Activated CD4-positive, alpha-beta T cell treated with anti-CD3 and anti-CD28 coated beads for 36 hours (primary cell): Measurements from ENCODE around the gene HOXA7. TPM values are rescaled to one million over a fixed set of nuclear protein-coding genes. Genes with fewer than 3 reads are reported as not detected.

Source experiments
- ATAC-seq: fragments of 200-7000 bp; cut with Tn5 transposase; one replicate; pipeline ENCODE4 v1.10.0; 2021; ENCODE audit warnings: mild to moderate bottlenecking, moderate library complexity
- CTCF ChIA-PET: fragments of 350-600 bp; sonication (Branson Sonifier 250); formaldehyde crosslinking; loops from one replicate; lab custom pipeline; 2021; ENCODE audit warnings: antibody characterized with exemption; lab: Charles Lee
- POLR2A ChIA-PET: fragments of 350-600 bp; sonication (Branson Sonifier 250); formaldehyde crosslinking; loops from one replicate; lab custom pipeline; 2021; ENCODE audit warnings: antibody characterized with exemption, inconsistent platforms; lab: Charles Lee
- DNase-seq: peaks from one replicate; pipeline ENCODE4 v3.0.0-alpha.2; 2020
- H3K27ac Mint-ChIP-seq: one replicate; pipeline ENCODE4 v1.8.0; 2021; ENCODE audit warnings: mixed read lengths
- H3K27me3 Mint-ChIP-seq: one replicate; pipeline ENCODE4 v1.8.0; 2021; ENCODE audit warnings: mixed read lengths
- H3K36me3 Mint-ChIP-seq: one replicate; pipeline ENCODE4 v1.8.0; 2021; ENCODE audit warnings: low read depth, mixed read lengths
- H3K4me1 Mint-ChIP-seq: one replicate; pipeline ENCODE4 v1.8.0; 2021; ENCODE audit warnings: mixed read lengths
- H3K4me3 Mint-ChIP-seq: one replicate; pipeline ENCODE4 v1.8.0; 2021; ENCODE audit warnings: mild to moderate bottlenecking, moderate library complexity, mixed read lengths
- H3K9me3 Mint-ChIP-seq: one replicate; pipeline ENCODE4 v1.8.0; 2021; ENCODE audit warnings: low read depth, mixed read lengths
- intact Hi-C, 2 experiments: fragments of 100-400 bp; cut with DNase I in 1 of 2; cut with micrococcal nuclease in 1 of 2; formaldehyde crosslinking; loops; one replicate each; pipeline versions ENCODE4 v1.14.2 to v1.15.1; 2022 to 2024; cut with DNase I, micrococcal nuclease
- total RNA-seq, 2 experiments: library from RNA; stranded (reverse); gene quantifications; one replicate each; pipeline ENCODE4 v1.2.3, GENCODE V29; 2021

Gene HOXA7
- total RNA-seq, 2 experiments from 2014 or later: not detected

DNA sequence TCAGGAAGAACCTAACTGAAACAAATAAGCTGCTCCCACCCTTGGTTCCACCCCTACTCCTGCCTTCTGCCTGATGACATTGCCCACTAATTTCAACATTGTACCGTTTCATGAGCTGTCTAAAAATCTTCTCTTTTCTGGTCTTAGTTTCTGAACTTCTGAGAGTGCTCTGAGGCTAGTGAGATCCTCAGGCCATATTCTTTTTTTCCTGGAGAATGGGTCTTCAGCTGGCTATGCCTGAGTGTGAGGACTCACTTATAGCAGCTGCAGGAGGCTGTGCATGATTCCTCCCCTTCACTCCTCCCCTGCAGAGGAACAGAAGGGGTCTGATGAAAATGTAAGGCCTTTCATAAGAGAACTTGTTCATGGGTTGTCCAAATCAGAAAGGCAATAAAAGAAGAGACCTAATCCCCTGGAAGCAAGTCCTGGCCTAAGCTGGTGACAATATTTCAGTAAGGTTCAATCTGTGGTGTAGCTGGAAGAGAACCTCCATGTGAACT lies 37.0 kb downstream of the HOXA7 start:
- Mint-ChIP-seq H3K4me1 (no peaks in the 10 kb centered on the region), H3K27ac (no peak overlapping the region), H3K27me3 (peaks cover 6% of the 10 kb centered on the region), H3K9me3 (no peaks in the 10 kb centered on the region), H3K36me3 (no peaks in the 10 kb centered on the region), H3K4me3 (no peak overlapping the region)
- ChIA-PET CTCF (interaction anchor here (0.7 kb wide), 1 partner anchor 22 kb away, joined by 3 read pairs; no protein-coding TSS in a partner anchor), POLR2A (no interaction called here)
- DNase-seq (no peak), ATAC-seq (no peak)
- intact Hi-C loops: no loop called here

DNA sequence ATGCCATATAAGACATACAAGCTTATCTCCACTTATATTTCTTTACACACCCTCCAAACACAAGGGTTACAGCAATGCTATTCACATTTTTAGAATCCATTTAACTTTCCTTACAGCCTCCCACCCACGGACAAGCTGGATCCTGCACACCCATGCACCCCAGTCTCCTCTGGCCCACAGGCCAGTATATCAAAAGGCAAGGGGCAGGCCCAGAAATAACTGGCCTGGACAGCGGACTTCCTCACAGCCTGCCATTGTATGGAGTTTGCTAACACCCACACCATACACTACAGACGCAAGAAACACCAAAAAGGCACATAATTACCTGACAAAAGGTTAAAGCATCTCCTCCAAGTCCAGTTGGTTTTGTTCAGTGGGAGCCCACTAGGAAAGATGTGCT lies 37.9 kb downstream of the HOXA7 start:
- CTCF ChIA-PET: interaction anchor here (0.6 to 0.7 kb wide), 2 partner anchors 8 to 261 kb away, joined by 3 to 4 read pairs; no protein-coding TSS in a partner anchor
- POLR2A ChIA-PET: no interaction called here
- DNase-seq (no peak), ATAC-seq (no peak)
- no peak overlapping the region for H3K4me3 Mint-ChIP-seq
- no peaks in the 10 kb centered on the region for H3K9me3 Mint-ChIP-seq
- H3K27me3 Mint-ChIP-seq: peaks cover 4% of the 10 kb centered on the region
- H3K27ac Mint-ChIP-seq: no peak overlapping the region
- no peaks in the 10 kb centered on the region for H3K4me1 Mint-ChIP-seq
- H3K36me3 Mint-ChIP-seq: no peaks in the 10 kb centered on the region
- intact Hi-C loops: no loop called here

DNA sequence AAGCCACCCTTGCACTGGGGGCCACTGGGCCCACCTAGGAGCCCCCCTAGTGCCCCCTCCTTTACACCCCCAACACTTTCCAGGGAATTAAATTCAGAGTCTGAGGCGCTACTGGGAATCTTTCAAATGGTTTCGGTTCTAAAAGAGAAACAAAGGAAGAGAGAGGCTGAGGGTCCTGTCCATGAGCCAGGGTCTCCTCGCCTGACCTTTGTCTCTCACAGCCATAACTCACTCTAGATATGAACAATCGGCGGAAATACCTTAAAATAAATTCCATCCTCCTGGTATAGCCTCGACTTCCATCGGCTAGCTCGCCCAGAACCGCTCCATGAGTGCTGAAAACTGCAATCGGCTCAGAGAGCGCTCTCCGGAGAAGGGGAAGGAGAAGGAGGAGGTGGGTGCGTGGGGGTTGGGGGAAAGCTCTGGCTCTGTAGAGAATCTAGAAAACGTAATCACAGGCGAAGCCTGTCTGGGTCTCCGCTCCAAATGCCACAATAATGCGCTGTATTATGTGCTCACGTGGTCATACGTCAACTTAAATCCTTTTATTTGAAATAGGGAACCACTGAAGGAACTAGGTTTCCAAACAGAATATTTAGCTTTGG lies 38.5 kb downstream of the HOXA7 start:
- CTCF ChIA-PET: interaction anchor here (0.6 to 0.7 kb wide), 2 partner anchors 9 to 261 kb away, joined by 3 to 4 read pairs; no protein-coding TSS in a partner anchor
- POLR2A ChIA-PET: no interaction called here
- Mint-ChIP-seq H3K4me1 (no peaks in the 10 kb centered on the region), H3K9me3 (no peaks in the 10 kb centered on the region), H3K27me3 (peaks cover 6% of the 10 kb centered on the region), H3K4me3 (no peak overlapping the region), H3K36me3 (no peaks in the 10 kb centered on the region), H3K27ac (no peak overlapping the region)
- ATAC-seq: no peak
- no peak for DNase-seq
- intact Hi-C loops: no loop called here

DNA sequence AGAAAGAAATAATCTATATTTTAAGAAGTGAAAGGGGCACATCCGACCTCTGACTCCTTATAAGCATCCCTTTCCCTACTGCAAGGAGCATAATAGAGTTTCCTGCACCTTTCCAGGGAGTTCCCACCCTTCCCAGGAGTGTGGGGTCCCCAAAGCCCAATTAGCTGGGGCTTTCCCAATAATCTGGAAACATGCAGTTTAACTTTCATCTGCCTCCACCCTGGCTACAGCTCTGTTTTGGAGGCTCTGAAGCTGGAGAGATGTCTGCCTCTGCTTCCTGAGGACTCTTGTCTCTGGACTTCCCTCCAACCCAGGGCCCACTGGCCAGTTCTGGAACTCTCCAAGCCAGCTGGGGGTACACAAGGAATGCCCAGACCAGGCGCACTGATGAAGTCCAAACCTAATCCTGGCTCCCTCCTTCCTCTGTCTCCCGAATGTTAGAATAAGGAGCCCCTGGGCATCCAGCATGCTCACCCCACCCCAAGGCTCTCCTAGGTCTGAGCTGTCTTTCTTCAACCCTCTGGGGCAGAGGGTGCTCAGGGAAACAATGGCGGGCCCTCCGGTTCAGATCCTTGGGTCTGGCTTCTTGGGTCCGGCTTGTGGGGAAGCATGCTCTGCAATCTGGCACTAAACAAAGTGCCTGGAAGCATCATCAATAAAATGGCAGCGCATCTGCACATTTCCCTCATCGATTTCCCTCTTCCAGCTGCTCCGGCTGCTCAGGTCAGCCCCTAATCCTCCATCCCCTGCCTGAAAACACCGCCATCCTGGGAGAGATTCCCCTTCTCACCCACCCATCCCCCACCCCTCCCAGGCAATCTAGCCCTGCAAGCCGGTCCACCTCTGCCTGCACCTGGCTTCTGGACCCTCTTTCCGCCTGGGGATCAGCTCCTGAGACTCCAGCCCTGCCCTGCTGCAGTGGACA lies 39.3 kb downstream of the HOXA7 start:
- Mint-ChIP-seq H3K9me3 (no peaks in the 10 kb centered on the region), H3K4me1 (no peaks in the 10 kb centered on the region), H3K36me3 (no peaks in the 10 kb centered on the region), H3K4me3 (no peak overlapping the region), H3K27ac (no peak overlapping the region), H3K27me3 (peaks cover 6% of the 10 kb centered on the region)
- no peak for DNase-seq
- POLR2A ChIA-PET: no interaction called here
- no peak for ATAC-seq
- intact Hi-C loops: no loop called here
- CTCF ChIA-PET: no interaction called here

DNA sequence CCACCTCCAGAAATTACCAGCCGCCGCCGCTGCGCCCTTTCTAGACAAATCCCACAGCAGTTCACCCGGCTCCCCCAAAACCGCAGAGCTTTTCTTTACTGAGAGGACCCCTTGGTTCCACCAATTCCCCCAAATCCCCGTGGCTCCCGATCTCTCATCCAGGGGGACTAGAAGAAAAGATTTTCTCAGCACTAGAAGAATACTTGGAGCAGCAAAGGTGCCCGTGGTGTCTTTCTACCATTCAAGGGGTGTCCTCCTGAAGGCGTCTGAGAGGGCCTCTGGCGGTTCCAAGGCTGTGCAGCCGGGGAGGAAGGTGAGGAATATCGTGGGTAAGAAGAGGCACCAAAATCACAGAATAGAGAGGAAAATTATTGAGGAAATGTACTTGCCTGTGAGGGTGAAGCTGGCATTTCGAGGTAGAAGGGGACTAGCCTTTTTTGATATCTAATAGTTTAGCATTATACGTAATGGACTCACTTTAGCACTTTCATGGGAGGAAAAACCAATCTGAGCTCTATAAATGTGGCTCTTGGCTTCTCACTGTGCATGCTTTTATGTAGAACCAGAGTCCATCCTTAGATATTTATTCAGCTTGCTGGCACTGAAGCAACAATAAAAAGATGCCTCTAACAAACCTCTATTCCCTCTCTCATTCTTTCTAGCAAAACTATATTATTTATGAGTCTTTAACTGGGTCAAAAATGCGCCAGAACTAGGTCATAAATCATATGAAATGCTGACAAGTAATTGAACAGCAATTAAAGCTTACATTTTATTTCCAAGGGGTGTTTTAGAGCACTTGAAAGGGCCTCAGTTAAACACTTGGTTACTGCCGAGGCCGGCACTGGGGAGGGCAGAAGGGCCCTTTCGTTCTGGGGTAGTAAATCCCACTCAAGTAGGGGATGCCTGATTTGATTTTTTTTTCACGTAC lies 40.2 kb downstream of the HOXA7 start:
- DNase-seq: no peak
- POLR2A ChIA-PET: interaction anchor here (0.6 kb wide), 1 partner anchor 762 kb away, joined by 5 read pairs; no protein-coding TSS in a partner anchor
- H3K27me3 Mint-ChIP-seq: peaks cover 9% of the 10 kb centered on the region
- H3K9me3 Mint-ChIP-seq: no peaks in the 10 kb centered on the region
- no peaks in the 10 kb centered on the region for H3K4me1 Mint-ChIP-seq
- H3K36me3 Mint-ChIP-seq: no peaks in the 10 kb centered on the region
- H3K27ac Mint-ChIP-seq: no peak overlapping the region
- CTCF ChIA-PET: interaction anchor here (0.8 kb wide), 1 partner anchor 42 kb away, joined by 8 read pairs; no protein-coding TSS in a partner anchor
- intact Hi-C loops: no loop called here
- no peak for ATAC-seq
- H3K4me3 Mint-ChIP-seq: no peak overlapping the region

DNA sequence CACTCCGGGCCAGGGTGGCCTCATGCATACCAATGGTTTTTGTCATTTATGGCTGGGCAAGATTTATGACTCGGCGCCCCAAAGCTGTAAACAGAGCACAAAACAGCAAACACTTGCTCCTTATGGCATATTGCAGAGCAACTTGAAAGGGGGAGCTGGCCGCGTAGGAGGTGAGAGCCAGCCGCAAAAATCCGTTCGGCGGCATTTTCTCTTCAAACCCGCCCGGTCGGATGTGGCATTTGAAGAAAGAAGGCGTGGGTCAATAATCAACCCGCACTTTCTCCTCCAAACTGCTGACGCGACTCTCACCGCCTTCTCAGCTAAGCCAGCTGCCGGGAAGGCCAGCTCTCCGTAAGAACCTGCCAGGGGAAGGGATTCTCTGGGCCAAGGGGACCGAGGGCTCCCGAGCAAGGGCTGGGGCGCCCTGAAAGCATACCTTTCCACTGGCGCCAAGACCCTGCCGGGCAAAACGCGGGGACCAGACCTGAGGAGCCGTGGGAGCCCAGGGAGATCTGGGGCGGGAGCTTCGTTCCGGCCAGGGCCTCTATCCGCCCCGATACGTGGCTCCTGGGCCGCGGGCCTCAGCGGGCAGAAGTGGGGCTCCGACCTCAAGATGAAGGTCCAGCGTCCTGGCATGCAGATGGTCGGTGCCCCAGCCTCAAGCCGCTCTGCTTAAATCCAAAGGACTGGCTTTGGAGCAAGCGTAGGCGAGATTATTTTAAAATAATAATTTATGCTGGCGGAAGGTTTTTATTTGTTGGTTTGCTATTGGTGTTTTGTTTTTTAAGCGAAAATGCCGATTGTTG lies 41.1 kb downstream of the HOXA7 start:
- intact Hi-C loops: no loop called here
- ATAC-seq (no peak), DNase-seq (no peak)
- no peaks in the 10 kb centered on the region for H3K36me3 Mint-ChIP-seq
- H3K4me1 Mint-ChIP-seq: no peaks in the 10 kb centered on the region
- ChIA-PET POLR2A (no interaction called here), CTCF (interaction anchor here (0.8 kb wide), 1 partner anchor 42 kb away, joined by 8 read pairs; no protein-coding TSS in a partner anchor)
- H3K27me3 Mint-ChIP-seq: peaks cover 9% of the 10 kb centered on the region
- H3K4me3 Mint-ChIP-seq: no peak overlapping the region
- no peak overlapping the region for H3K27ac Mint-ChIP-seq
- no peaks in the 10 kb centered on the region for H3K9me3 Mint-ChIP-seq

DNA sequence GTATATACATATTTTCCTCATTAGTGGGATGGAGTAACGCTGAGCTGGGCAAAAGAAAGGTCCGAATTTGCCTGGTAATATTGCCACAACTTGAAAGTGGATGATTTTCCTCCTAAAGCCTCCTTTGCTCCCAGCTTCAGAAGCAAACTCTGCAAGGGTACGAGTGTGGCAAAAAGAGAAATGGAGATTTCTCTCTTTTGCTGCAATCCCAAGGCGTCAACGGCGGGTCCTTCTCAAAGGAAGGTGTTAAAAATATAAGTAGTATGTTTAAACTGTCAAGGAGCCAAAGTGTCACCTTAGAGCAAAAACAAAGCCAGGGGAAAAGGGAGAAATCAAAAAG lies 41.6 kb downstream of the HOXA7 start:
- CTCF ChIA-PET: interaction anchor here (0.7 kb wide), 1 partner anchor 203 kb away, joined by 3 read pairs; no protein-coding TSS in a partner anchor
- Mint-ChIP-seq H3K27ac (no peak overlapping the region), H3K4me1 (no peaks in the 10 kb centered on the region), H3K27me3 (peaks cover 11% of the 10 kb centered on the region), H3K36me3 (no peaks in the 10 kb centered on the region), H3K9me3 (no peaks in the 10 kb centered on the region), H3K4me3 (no peak overlapping the region)
- ATAC-seq (no peak), DNase-seq (no peak)
- POLR2A ChIA-PET: no interaction called here
- intact Hi-C loops: no loop called here

DNA sequence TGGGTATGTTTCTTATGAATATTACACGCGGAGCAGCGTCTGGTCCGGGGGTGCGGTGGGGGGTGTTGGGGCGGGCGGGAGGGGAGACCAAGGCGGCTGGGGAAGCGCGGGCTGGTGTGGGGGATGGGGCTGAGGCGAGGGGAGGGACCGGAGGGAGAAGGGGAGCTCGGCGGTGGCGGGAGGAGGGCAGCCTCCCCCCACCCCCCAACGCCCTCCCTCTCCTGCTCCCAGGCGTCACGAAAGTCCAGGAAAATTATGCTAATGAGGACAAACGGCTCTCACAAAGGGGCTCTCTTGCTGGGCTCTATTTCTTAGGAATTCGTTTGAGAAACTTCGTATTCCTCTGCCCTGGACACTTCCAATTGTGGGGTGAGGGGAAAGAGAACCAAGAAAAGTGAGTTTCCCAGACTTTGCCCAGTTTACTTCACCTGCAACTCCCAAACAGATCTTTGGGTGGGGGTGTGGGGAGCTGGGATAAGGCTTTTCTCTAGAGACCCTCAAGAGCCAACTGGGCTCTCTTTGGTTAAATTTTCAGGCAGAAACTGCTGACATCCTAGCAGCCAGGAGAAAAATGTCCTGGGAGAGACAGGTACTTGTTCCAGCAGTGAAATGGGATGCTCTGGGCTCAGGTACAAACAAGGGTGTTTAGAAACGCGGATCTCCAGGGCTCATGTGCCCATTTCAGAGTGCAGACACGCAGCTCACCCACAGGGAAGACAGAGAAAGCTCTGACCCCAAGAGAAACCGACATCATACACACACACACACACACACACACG lies 42.3 kb downstream of the HOXA7 start:
- POLR2A ChIA-PET: no interaction called here
- ATAC-seq (no peak), DNase-seq (no peak)
- H3K27me3 Mint-ChIP-seq: peaks cover 11% of the 10 kb centered on the region
- CTCF ChIA-PET: interaction anchor here (0.6 to 0.7 kb wide), 2 partner anchors 22 to 202 kb away, joined by 3 read pairs; no protein-coding TSS in a partner anchor
- no peak overlapping the region for H3K27ac Mint-ChIP-seq
- no peaks in the 10 kb centered on the region for H3K36me3 Mint-ChIP-seq
- intact Hi-C loops: no loop called here
- H3K4me1 Mint-ChIP-seq: no peaks in the 10 kb centered on the region
- no peak overlapping the region for H3K4me3 Mint-ChIP-seq
- no peaks in the 10 kb centered on the region for H3K9me3 Mint-ChIP-seq

DNA sequence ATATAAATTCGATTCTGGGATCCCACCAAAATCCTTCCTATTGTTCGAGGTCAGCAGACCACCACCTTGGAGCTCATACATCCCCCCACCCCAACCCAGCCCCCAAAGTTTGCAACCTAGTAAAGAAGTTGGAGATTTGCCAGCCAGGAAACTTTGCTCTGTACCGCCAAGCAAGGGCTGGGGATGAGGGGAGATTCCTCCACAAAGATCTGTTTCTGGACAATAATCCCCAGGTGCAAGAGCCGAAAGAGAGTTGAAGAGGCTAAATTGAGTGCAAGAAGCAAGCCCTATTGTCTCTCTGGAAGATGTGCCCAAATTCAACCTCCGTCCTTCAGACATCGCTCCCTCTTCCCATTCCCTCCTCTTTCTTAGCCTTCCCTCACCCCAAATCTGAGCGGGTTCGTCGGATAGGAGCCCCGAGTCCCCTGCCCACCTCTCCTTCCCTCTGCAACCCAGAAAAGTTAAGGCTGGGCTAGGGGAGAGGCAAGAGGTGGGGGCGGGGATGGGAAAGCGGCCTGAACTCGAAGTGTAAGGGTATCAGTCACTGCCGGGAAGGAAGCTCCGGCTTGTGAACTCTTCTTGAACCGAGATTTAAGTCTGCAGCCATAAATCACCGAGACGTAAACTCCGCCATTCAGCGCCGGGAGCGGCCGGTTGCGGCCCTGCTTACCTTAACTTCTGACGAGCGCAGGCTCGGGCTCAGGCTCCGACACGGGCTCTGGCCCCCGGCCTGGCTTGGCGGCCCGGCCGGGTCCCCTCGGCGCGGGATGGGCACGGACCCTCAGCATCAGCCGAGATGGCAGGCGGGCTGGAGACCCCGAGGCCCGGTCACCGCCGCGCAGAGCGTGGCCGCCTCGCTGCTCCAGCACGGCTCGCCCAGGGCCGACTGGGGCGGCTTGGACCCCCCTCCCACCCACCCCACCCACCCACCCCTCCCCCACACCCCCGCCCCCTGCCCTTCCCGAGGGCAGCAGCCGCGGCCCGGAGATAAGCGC lies 43.2 kb downstream of the HOXA7 start:
- H3K4me1 Mint-ChIP-seq: no peaks in the 10 kb centered on the region
- ChIA-PET POLR2A (no interaction called here), CTCF (no interaction called here)
- DNase-seq (no peak), ATAC-seq (no peak)
- H3K4me3 Mint-ChIP-seq: no peak overlapping the region
- no peaks in the 10 kb centered on the region for H3K9me3 Mint-ChIP-seq
- intact Hi-C loops: no loop called here
- H3K27ac Mint-ChIP-seq: no peak overlapping the region
- peaks cover 11% of the 10 kb centered on the region for H3K27me3 Mint-ChIP-seq
- no peaks in the 10 kb centered on the region for H3K36me3 Mint-ChIP-seq
